Right lobe of liver (tissue), 6 donors: Measurements from ENCODE around the gene CLCN4. TPM values are rescaled to one million over a fixed set of nuclear protein-coding genes. Genes with fewer than 3 reads are reported as not detected.

Experiments
- ATAC-seq, 4 donors: fragments of 200-7000 bp; cut with Tn5 transposase; one replicate each; pipeline ENCODE4 v1.9.1; 2020; ENCODE audit warnings: mild to moderate bottlenecking in 4 of 4, moderate library complexity in 4 of 4
- DNase-seq, 3 donors: peaks; one replicate each; pipeline ENCODE4 v3.0.0-alpha.2; 2020
- H3K27ac ChIP-seq, 3 donors: fragments of 200-600 bp; one replicate each; pipeline ENCODE4 v1.8.0; 2022
- H3K27me3 ChIP-seq, 2 donors: fragments of 200-600 bp; one replicate each; pipeline ENCODE4 v1.8.0; 2022
- H3K36me3 ChIP-seq, 4 donors: fragments of 200-600 bp; sonication (generic) in 1 of 4; one replicate each; pipeline versions ENCODE4 v1.5.1 to v1.8.0; 2017 to 2022; ENCODE audit warnings: control low read depth in 1 of 4
- H3K4me1 ChIP-seq, 4 donors: fragments of 200-600 bp; sonication (generic) in 1 of 4; one replicate each; pipeline versions ENCODE4 v1.5.1 to v1.8.0; 2017 to 2022; ENCODE audit warnings: control low read depth in 1 of 4
- H3K4me3 ChIP-seq, 3 donors: fragments of 200-600 bp; one replicate each; pipeline ENCODE4 v1.8.0; 2022
- H3K9me3 ChIP-seq, 4 donors: fragments of 200-600 bp; sonication (generic) in 1 of 4; one replicate each; pipeline versions ENCODE4 v1.5.1 to v1.8.0; 2017 to 2022; ENCODE audit warnings: control low read depth in 1 of 4
- CTCF ChIP-seq, 4 donors: fragments of 200-600 bp in 3 of 4; fragments of 450-650 bp in 1 of 4; IDR thresholded peaks; one replicate each; pipeline versions ENCODE4 v1.5.1 to v1.8.0; 2016 to 2022; ENCODE audit warnings: antibody characterized with exemption in 4 of 4, mild to moderate bottlenecking in 2 of 4
- POLR2A ChIP-seq: fragments of 450-650 bp; IDR thresholded peaks from one replicate; pipeline ENCODE4 v1.6.1; 2017; ENCODE audit warnings: antibody characterized with exemption, mild to moderate bottlenecking
- WGBS: methylation state at CpG from one replicate; pipeline ENCODE4 v1.1.6; 2018; ENCODE audit warnings: low coverage, low lambda C conversion rate; ENCODE audit not compliant: insufficient coverage; ENCODE audit errors: missing lambda C conversion rate; 5-methylcytosine and 5-hydroxymethylcytosine counted together
- intact Hi-C, 2 donors: fragments of 100-400 bp; cut with DNase I; formaldehyde crosslinking; loops; one replicate each; pipeline versions ENCODE4 v1.11.2 to v1.14.1; 2022
- total RNA-seq, 6 experiments: library from RNA; depleted of rRNA in 2 of 6; stranded (reverse); fragments of >200 nt in 2 of 6; fragmentation: NEBNext Ultra II Directional in 3 of 6; extraction: Animal tissue kit (Norgen Biotek cat#: 25700) in 3 of 6; gene quantifications; one replicate each; pipeline versions ENCODE4 v1.1.0 to v1.2.4, GENCODE V29; 2016 to 2023
- donor health status: DM: no; HTN: yes; CAD: no.
- donor health status: DM: no; HTN: no; CAD: no.
- donor health status: DM: no; HTN: no; CAD: no.
- donor health status: DM: no; HTN: yes; CAD: no.
- donor health status: DM: no; HTN: yes; CAD: no.

The CLCN4 gene
- total RNA-seq, 6 experiments from 2014 or later: 3.5 to 5.5 (median 4.0) TPM

- TF ChIP-seq CTCF (IDR thresholded peaks at IDR 0.05) (no peak), POLR2A (no peak)
- intact Hi-C loops: no loop called here
- Histone ChIP-seq H3K9me3 (no peaks in the 10 kb centered on the region), H3K27ac (no peak overlapping the region), H3K4me3 (no peak overlapping the region), H3K4me1 (no peaks in the 10 kb centered on the region), H3K27me3 (no peaks in the 10 kb centered on the region), H3K36me3 (no peaks in the 10 kb centered on the region)
- no peak for DNase-seq
- 67% methylated on average over 4 of the region's 4 CpGs for WGBS
- ATAC-seq: no peak
Observed at GRCh38 chrX:10240918-10241317, 84.1 kb downstream of the CLCN4 start.

- TF ChIP-seq POLR2A (no peak), CTCF (IDR thresholded peaks at IDR 0.05) (no peak)
- ATAC-seq (no peak), DNase-seq (no peak)
- Histone ChIP-seq H3K27me3 (no peaks in the 10 kb centered on the region), H3K4me1 (no peaks in the 10 kb centered on the region), H3K9me3 (no peaks in the 10 kb centered on the region), H3K27ac (no peak overlapping the region), H3K4me3 (no peak overlapping the region), H3K36me3 (no peaks in the 10 kb centered on the region)
- intact Hi-C loops: no loop called here
- WGBS: 45% methylated on average over 5 of the region's 5 CpGs
Observed at GRCh38 chrX:10242026-10242425, 85.3 kb downstream of the CLCN4 start.

- Histone ChIP-seq H3K4me1 (no peaks in the 10 kb centered on the region), H3K27me3 (no peaks in the 10 kb centered on the region), H3K27ac (no peak overlapping the region), H3K9me3 (no peaks in the 10 kb centered on the region), H3K36me3 (no peaks in the 10 kb centered on the region), H3K4me3 (no peak overlapping the region)
- WGBS: 67% methylated on average over 4 of the region's 4 CpGs
- intact Hi-C loops: no loop called here
- ATAC-seq (no peak), DNase-seq (no peak)
- TF ChIP-seq CTCF (IDR thresholded peaks at IDR 0.05): no peak
- no peak for TF ChIP-seq POLR2A
Observed at GRCh38 chrX:10243106-10243505, 86.3 kb downstream of the CLCN4 start.

- 47% methylated on average over 8 of the region's 9 CpGs for WGBS
- TF ChIP-seq CTCF (IDR thresholded peaks at IDR 0.05) (no peak), POLR2A (no peak)
- intact Hi-C loops: no loop called here
Observed at GRCh38 chrX:10244915-10245622, 88.3 kb downstream of the CLCN4 start.

More at GRCh38 chrX:10244915-10245622, 88.3 kb downstream of the CLCN4 start:
- H3K27ac ChIP-seq: no peak overlapping the region
- H3K36me3 ChIP-seq: no peaks in the 10 kb centered on the region
- ATAC-seq (no peak), DNase-seq (no peak)
- H3K4me1 ChIP-seq: no peaks in the 10 kb centered on the region
- no peaks in the 10 kb centered on the region for H3K9me3 ChIP-seq
- H3K27me3 ChIP-seq: no peaks in the 10 kb centered on the region
- no peak overlapping the region for H3K4me3 ChIP-seq
